GM19035 (cell line): ENCODE measurements around the gene CRLF1.

Experiments used
- ATAC-seq: cut with Tn5 transposase; IDR thresholded peaks from one replicate; pipeline ENCODE4 v1.9.1; 2021; ENCODE audit not compliant: unreplicated experiment

CRLF1 gene, protein sequence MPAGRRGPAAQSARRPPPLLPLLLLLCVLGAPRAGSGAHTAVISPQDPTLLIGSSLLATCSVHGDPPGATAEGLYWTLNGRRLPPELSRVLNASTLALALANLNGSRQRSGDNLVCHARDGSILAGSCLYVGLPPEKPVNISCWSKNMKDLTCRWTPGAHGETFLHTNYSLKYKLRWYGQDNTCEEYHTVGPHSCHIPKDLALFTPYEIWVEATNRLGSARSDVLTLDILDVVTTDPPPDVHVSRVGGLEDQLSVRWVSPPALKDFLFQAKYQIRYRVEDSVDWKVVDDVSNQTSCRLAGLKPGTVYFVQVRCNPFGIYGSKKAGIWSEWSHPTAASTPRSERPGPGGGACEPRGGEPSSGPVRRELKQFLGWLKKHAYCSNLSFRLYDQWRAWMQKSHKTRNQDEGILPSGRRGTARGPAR

DNA sequence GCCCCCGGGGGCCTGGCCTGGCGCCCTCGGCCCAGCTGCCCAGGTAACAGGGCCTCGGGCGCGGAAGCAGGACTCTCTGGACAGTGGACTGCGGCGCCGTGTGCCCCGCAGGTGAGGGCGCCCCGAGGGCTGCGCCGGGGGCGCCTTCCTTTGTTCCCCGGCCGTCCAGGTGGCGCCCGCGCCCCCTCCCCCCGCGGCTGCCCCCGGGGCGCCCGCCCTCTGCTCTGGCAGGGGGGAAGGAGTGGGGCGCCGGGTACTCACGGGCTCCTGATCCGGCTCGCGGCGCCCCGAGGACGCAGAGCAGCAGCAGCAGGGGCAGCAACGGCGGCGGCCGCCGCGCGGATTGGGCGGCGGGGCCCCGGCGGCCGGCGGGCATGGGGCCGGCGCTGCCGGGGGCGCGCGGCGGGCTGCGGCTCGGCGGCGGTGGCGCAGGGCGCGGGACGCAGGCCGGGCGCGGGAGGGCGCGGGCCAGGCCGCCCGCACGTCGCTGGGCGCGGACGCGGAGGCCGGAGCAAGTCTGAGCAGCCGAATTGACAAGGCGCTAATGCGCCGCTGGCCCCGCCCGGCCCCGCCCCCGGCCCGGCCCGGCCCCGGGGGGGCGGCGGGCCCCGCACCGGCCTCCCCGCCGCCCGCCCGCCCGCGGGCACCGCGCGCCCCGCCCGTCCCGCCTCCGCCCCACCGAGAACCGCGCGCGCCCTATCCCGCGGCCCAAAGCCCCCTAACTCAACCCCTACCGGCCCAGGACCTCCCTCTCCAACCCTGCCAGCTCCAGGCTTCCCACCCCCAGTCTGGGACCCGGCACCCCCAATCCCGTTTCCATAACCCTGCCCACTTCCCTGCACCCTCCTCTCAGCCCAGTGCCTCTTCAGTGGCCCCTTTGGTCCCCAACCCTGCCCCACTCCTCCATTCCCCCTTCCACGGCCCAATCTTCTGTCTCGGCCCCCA is at the start of gene CRLF1:
Gene CRLF1 (minus strand): TSS at position 519 of the 945 bp plus-strand sequence. CDS start 143 bp downstream, at position 376.
- no peak for ATAC-seq

DNA sequence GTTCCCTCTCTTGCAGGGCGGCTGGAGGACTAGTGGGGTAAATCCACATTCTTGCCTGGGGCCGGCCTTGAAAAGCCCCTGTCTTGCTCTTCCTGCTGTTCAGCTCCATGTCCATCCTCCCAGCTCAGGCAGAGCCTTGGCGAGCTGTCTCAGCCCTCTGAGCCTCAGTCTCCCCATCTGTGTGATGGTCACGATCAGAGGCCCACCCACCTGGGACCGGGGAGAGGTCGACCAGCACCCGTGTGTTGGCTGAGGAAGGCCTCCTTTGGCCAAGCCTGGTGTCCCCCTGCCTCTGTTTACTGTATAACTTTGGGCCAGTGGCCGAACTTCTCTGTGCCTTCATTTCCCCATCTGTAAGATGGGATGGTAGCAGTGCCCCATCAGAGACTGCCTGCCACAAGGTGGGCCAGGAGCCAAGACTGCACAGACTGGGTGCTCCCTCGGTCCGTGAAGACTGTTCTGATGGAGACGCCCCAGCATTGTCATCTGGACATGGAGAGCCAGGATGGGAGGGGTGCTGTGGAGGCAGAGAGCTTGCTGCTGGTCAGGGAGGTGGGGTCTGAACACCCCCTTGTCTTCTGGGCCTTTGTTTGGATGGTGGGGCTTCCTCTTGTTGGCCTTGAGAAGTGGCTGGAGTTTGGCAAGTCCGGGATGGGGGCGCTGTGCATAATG is 48.7 kb upstream of the CRLF1 start:
- no peak for ATAC-seq

DNA sequence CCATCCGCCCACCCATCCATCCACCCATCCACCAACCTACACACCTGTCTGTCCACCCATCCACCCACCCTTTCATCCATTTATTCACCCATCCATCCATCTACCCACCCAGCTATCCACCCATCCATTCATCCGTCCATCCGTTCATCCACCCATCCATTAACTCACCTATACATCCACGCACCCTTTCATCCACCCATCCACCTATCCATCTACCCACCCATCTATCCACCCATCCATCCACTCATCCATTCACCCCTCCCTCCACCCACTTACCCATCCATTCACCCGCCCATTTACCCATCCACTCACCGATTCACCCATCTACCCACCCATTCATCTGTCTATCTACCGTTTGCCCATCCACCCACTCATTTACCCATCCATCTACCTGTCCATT is 47.9 kb upstream of the CRLF1 start:
- no peak for ATAC-seq

DNA sequence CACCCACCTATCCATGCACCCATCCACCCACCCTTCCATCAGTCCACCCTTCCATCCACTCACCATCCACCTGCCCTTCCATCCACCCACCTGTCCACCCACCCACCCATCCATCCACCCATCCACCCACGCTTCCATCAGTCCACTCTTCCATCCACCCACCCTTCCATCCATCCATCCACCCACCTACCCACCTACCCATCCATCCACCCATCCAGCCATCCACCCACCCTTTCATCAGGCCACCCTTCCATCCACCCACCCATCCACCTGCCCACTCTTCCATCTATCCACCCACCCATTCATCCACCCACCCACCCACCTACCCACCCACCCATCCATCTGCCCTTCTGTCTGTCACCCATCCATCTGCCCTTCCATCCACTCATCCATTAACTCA is 47.3 kb upstream of the CRLF1 start:
- ATAC-seq: no peak

GRCh38 chr19:18651733-18652132 is 45.1 kb upstream of the CRLF1 start:
- ATAC-seq: no peak

GRCh38 chr19:18651300-18651699 is 44.7 kb upstream of the CRLF1 start:
- no peak for ATAC-seq

DNA sequence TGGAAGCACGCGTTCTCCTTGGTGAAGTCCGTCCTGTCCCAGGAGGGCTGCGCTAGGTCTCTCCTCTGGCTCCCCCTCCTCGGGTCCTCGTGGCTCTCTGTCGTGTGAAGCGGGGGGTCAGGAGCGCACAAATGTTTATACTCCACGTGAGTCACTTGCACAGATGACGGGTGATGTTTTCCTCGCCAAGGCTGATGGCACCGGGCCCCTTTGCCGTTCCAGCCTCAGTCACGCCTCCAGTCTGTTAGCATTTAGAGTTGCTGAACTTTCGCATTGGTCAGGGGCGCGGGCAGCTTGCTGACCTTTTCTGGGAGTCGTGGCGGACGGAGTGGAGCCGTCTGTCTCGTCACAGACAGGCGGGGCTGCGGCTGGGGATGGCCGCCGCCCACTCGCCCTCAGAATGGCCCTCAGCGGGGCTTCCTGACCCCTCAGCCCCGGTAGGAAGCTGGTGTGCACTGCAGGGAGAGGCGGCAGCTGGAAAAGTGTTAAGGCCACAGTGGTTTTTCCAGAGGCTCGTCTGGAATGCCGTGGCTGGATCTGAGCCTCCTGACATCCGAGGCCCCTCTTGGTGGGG is 44.0 kb upstream of the CRLF1 start:
- ATAC-seq: no peak

GRCh38 chr19:18650021-18650390 is 43.4 kb upstream of the CRLF1 start:
- ATAC-seq: no peak

- no peak for ATAC-seq
Measured at GRCh38 chr19:18649371-18650020, 42.9 kb upstream of the CRLF1 start.

- ATAC-seq: no peak
Measured at GRCh38 chr19:18648973-18649315, 42.3 kb upstream of the CRLF1 start.

DNA sequence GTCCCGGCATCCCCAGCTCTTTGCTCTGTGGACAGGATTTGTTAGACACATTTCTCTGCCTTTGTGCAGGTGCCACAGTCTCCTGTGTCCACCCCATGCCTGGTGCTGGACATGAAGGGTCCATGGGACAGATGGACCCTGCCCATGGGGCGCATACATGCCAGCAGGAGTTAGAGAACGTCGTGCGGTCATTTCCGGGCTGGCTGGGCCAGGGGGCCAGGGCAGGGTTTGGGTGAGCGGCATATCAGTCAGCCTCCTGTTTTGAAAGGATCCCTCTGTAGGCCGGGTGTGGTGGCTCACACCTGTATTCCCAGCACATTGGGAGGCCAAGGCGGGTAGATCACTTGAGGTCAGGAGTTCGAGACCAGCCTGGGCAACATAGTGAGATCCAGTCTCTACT is 41.2 kb upstream of the CRLF1 start:
- no peak for ATAC-seq

DNA sequence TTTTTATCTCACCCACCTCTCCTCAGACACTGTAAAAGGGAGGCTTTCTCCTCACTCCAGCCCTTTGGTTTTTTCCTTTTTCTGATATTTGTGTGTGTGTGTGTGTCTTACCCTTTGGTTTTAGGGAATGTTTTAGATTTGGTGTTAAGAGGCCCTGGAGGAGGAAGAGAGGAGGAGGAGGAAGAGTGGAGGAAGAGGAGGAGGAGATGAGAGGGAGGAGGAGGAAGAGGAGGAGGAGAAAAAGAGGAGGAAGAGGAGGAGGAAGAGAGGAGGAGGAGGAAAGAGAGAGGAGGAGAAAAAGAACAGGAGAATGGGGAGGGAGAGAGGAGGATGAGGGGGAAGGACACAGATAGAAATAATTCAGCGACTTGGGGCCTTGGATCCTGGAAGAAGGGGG is 40.8 kb upstream of the CRLF1 start:
- ATAC-seq: no peak

GRCh38 chr19:18646535-18647370 is 40.2 kb upstream of the CRLF1 start:
- ATAC-seq: no peak

- ATAC-seq: no peak
Measured at GRCh38 chr19:18645035-18645511, 38.5 kb upstream of the CRLF1 start.

GRCh38 chr19:18644196-18645034 is 37.8 kb upstream of the CRLF1 start:
- ATAC-seq: no peak

GRCh38 chr19:18639706-18640243 is 33.2 kb upstream of the CRLF1 start:
- ATAC-seq: no peak

DNA sequence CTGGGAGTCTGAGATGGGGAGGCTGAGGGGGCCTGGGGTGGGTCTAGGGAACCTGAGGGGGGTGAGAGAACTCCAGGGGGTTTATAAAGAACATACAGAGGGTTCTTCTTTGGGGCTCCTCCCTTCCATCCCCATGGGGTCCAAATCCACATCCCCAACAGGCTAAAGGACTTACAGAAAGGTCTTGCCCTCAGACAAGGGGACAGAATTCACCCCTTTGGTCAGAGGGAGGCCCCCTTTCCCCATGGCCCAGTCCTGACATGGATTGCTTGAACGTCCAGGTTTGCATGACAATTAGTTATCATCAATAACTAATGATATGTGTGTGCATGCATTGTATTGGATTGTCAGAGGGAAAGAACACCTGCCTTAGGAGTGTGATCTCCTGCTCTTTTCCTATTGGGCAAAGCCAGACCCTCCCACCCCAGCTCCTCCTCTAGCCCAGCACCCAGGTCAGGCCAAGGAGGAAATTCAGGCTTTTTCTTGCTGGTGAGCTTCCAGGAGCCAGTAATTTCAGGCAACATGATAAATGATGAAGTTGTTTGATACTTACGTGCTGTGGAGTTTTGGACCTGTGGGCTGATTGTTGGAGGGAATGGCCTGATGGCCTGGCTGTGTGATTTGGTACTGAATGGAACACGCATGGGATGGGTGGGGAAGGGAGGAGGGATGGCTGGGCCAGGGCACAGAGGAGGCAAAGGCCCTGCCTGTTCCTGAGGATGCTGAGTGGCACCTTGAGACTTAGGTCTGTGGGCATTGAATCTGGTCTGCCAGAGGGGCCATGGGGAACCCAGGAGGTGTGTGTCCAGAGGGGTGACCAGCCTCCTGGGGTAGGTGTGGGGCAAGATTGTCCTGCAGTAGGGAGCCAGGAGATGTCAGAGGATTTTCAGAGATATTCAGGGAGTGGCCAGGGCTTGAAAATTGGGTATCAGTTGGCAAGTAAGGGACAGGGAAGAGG is 31.4 kb upstream of the CRLF1 start:
- no peak for ATAC-seq
